Smooth muscle cell (in vitro differentiated cells): ENCODE data around the gene UGT1A7. TPM values are rescaled to one million over a fixed set of nuclear protein-coding genes. Genes with fewer than 3 reads are reported as not detected.

Experiments
- DNase-seq: peaks from one replicate; lab custom pipeline; 2025; ENCODE audit not compliant: unreplicated experiment; lab: John Stamatoyannopoulos, UW
- H2AFZ ChIP-seq: fragments of 200-600 bp; sonication (generic); 2 replicates; pipeline ENCODE4 v1.6.0; 2016; ENCODE audit warnings: antibody characterized with exemption, low read depth, mild to moderate bottlenecking
- H3F3A ChIP-seq: fragments of 200-600 bp; sonication (generic); 2 replicates; pipeline ENCODE4 v1.6.0; 2017; ENCODE audit warnings: antibody characterized with exemption, low read depth
- H3K27ac ChIP-seq: fragments of 200-600 bp; sonication (generic); 2 replicates; pipeline ENCODE4 v1.5.1; 2016; ENCODE audit warnings: low read depth, mild to moderate bottlenecking
- H3K27me3 ChIP-seq: fragments of 200-600 bp; sonication (generic); 2 replicates; pipeline ENCODE4 v1.6.1; 2016; ENCODE audit warnings: low read depth, mild to moderate bottlenecking
- H3K36me3 ChIP-seq: fragments of 200-600 bp; sonication (generic); 2 replicates; pipeline ENCODE4 v1.5.1; 2016; ENCODE audit warnings: low read depth
- H3K4me1 ChIP-seq: fragments of 200-600 bp; sonication (generic); 2 replicates; pipeline ENCODE4 v1.5.1; 2016; ENCODE audit warnings: low read depth
- H3K4me2 ChIP-seq: fragments of 200-600 bp; sonication (generic); 2 replicates; pipeline ENCODE4 v1.6.0; 2016; ENCODE audit warnings: mild to moderate bottlenecking
- H3K4me3 ChIP-seq: fragments of 200-600 bp; sonication (generic); 2 replicates; pipeline ENCODE4 v1.5.1; 2016; ENCODE audit warnings: mild to moderate bottlenecking
- H3K79me2 ChIP-seq: fragments of 200-600 bp; sonication (generic); 2 replicates; pipeline ENCODE4 v1.6.0; 2016; ENCODE audit warnings: low read depth, mild to moderate bottlenecking
- H3K9ac ChIP-seq: fragments of 200-600 bp; sonication (generic); 2 replicates; pipeline ENCODE4 v1.6.0; 2016; ENCODE audit warnings: low read depth
- H3K9me3 ChIP-seq: fragments of 200-600 bp; sonication (generic); replicated peaks from 2 replicates; pipeline ENCODE4 v1.5.1; 2016; ENCODE audit warnings: low read depth
- H4K20me1 ChIP-seq: fragments of 200-600 bp; sonication (generic); 2 replicates; pipeline ENCODE4 v1.6.0; 2016; ENCODE audit warnings: low read depth
- CTCF ChIP-seq: fragments of 200-600 bp; sonication (generic); IDR thresholded peaks from 2 replicates; pipeline ENCODE4 v1.5.1; 2017; ENCODE audit warnings: borderline replicate concordance, mild to moderate bottlenecking, antibody characterized with exemption; ENCODE audit not compliant: insufficient read depth, poor library complexity, severe bottlenecking
- WGBS: methylation state at CpG from one replicate; pipeline ENCODE4 v1.1.7; 2016; ENCODE audit warnings: low lambda C conversion rate; 5-methylcytosine and 5-hydroxymethylcytosine counted together
- polyA plus RNA-seq: library from polyadenylated mRNA; unstranded; fragments of >200 nt; fragmentation: Nextera tagmentation; extraction: Ambion mirVana; gene quantifications from 2 replicates; pipeline ENCODE4 v1.2.1, GENCODE V29; 2016
- total RNA-seq: library from RNA; depleted of rRNA; stranded (reverse); fragments of >200 nt; gene quantifications from 2 replicates; pipeline ENCODE4 v1.2.3, GENCODE V29; 2014

Gene UGT1A7
- total and polyA plus RNA-seq, 2 experiments from 2014 or later, result not detected

- H3K4me1 ChIP-seq, result no peaks in the 10 kb centered on the region
- no peak overlapping the region for H3K4me2 ChIP-seq
- no peaks in the 10 kb centered on the region for H3K79me2 ChIP-seq
- H3K9me3 ChIP-seq, result no peaks in the 10 kb centered on the region
- no peaks in the 10 kb centered on the region for H3K27me3 ChIP-seq
- no peaks in the 10 kb centered on the region for H3F3A ChIP-seq
- WGBS, result 77% methylated on average over 2 of the region's 2 CpGs
- no peak for DNase-seq
- H3K4me3 ChIP-seq, result no peak overlapping the region
- no peaks in the 10 kb centered on the region for H4K20me1 ChIP-seq
- H3K9ac ChIP-seq, result no peak overlapping the region
- no peak overlapping the region for H3K27ac ChIP-seq
- TF ChIP-seq CTCF, result no peak
- no peak overlapping the region for H2AFZ ChIP-seq
- no peaks in the 10 kb centered on the region for H3K36me3 ChIP-seq
Measured at GRCh38 chr2:233803292-233803911, 121.7 kb downstream of the UGT1A7 start.

GRCh38 chr2:233803994-233804393 is 122.3 kb downstream of the UGT1A7 start:
- H3K9me3 ChIP-seq, result no peaks in the 10 kb centered on the region
- no peak overlapping the region for H3K27ac ChIP-seq
- no peak for DNase-seq
- no peak overlapping the region for H3K4me3 ChIP-seq
- no peak overlapping the region for H3K4me2 ChIP-seq
- H2AFZ ChIP-seq, result no peak overlapping the region
- H4K20me1 ChIP-seq, result no peaks in the 10 kb centered on the region
- no peaks in the 10 kb centered on the region for H3K79me2 ChIP-seq
- TF ChIP-seq CTCF, result no peak
- no peaks in the 10 kb centered on the region for H3F3A ChIP-seq
- 70% methylated on average over 8 of the region's 8 CpGs for WGBS
- no peaks in the 10 kb centered on the region for H3K4me1 ChIP-seq
- no peaks in the 10 kb centered on the region for H3K27me3 ChIP-seq
- no peaks in the 10 kb centered on the region for H3K36me3 ChIP-seq
- H3K9ac ChIP-seq, result no peak overlapping the region

GRCh38 chr2:233807215-233807865 is 125.6 kb downstream of the UGT1A7 start:
- H4K20me1 ChIP-seq, result no peaks in the 10 kb centered on the region
- H2AFZ ChIP-seq, result no peak overlapping the region
- 71% methylated on average over 12 of the region's 12 CpGs for WGBS
- H3K9me3 ChIP-seq, result no peaks in the 10 kb centered on the region
- H3K4me2 ChIP-seq, result no peak overlapping the region
- H3K9ac ChIP-seq, result no peak overlapping the region
- H3F3A ChIP-seq, result no peaks in the 10 kb centered on the region
- no peaks in the 10 kb centered on the region for H3K36me3 ChIP-seq
- H3K4me1 ChIP-seq, result no peaks in the 10 kb centered on the region
- no peaks in the 10 kb centered on the region for H3K79me2 ChIP-seq
- H3K27me3 ChIP-seq, result no peaks in the 10 kb centered on the region
- TF ChIP-seq CTCF, result no peak
- DNase-seq, result no peak
- no peak overlapping the region for H3K27ac ChIP-seq
- H3K4me3 ChIP-seq, result no peak overlapping the region
